ENCODE data around the gene FXYD3.

GRCh38 chr19:35149463-35149862 is 33.8 kb downstream of the FXYD3 start:
- TF ChIP-seq CTCF (IDR thresholded peaks at IDR 0.05; ENCODE audit: low read depth, low read length): no peak
- no peak for TF ChIP-seq EZH2phosphoT487 (IDR thresholded peaks at IDR 0.05; ENCODE audit: low read depth)

All from OCI-LY3 (cell line).